ENCODE results near the gene ZNF831.

The ZNF831 gene

GRCh38 chr20:59157961-59158541, 5.6 kb upstream of the ZNF831 start:
- DNase-seq, result no peak

GRCh38 chr20:59158673-59159072, 4.9 kb upstream of the ZNF831 start:
- DNase-seq, result no peak

GRCh38 chr20:59159091-59159490, 4.5 kb upstream of the ZNF831 start:
- no peak for DNase-seq

- DNase-seq, result peak; percentile 21
Observed at GRCh38 chr20:59159493-59160376, 3.9 kb upstream of the ZNF831 start.

GRCh38 chr20:59160389-59161115, 3.1 kb upstream of the ZNF831 start:
- DNase-seq, result no peak

GRCh38 chr20:59161721-59162120, 1.9 kb upstream of the ZNF831 start:
- no peak for DNase-seq

- DNase-seq, result no peak
Observed at GRCh38 chr20:59164686-59165391, 1.2 kb downstream of the ZNF831 start.

GRCh38 chr20:59165396-59165795, 1.8 kb downstream of the ZNF831 start:
- DNase-seq, result no peak

- no peak for DNase-seq
Observed at GRCh38 chr20:59165891-59166709, 2.5 kb downstream of the ZNF831 start.

GRCh38 chr20:59170406-59171349, 7.1 kb downstream of the ZNF831 start:
- no peak for DNase-seq

- DNase-seq, result no peak
Observed at GRCh38 chr20:59171986-59172385, 8.4 kb downstream of the ZNF831 start.

- DNase-seq, result no peak
Observed at GRCh38 chr20:59173938-59174491, 10.4 kb downstream of the ZNF831 start.

GRCh38 chr20:59175002-59175401, 11.4 kb downstream of the ZNF831 start:
- DNase-seq, result no peak

GRCh38 chr20:59175861-59176260, 12.2 kb downstream of the ZNF831 start:
- DNase-seq, result no peak

GRCh38 chr20:59176812-59177211, 13.2 kb downstream of the ZNF831 start:
- DNase-seq, result no peak

- no peak for DNase-seq
Observed at GRCh38 chr20:59177266-59178250, 13.9 kb downstream of the ZNF831 start.

GRCh38 chr20:59178983-59179595, 15.5 kb downstream of the ZNF831 start:
- DNase-seq, result no peak

GRCh38 chr20:59179988-59180387, 16.4 kb downstream of the ZNF831 start:
- DNase-seq, result no peak

GRCh38 chr20:59181936-59182335, 18.3 kb downstream of the ZNF831 start:
- DNase-seq, result no peak
